H1 (cell line): ENCODE measurements around the gene VSTM2L. TPM values are rescaled to one million over a fixed set of nuclear protein-coding genes. Genes with fewer than 3 reads are reported as not detected.

Source experiments
- CTCF ChIA-PET: fragments of 300-600 bp; sonication (Branson Sonifier 250); formaldehyde crosslinking; loops from one replicate; lab custom pipeline; 2021; ENCODE audit not compliant: partially characterized antibody; lab: Charles Lee
- POLR2A ChIA-PET: fragments of 300-600 bp; sonication (Branson Sonifier 250); formaldehyde crosslinking; loops from one replicate; lab custom pipeline; 2021; ENCODE audit warnings: inconsistent platforms; ENCODE audit not compliant: partially characterized antibody; lab: Charles Lee
- DNase-seq, 2 experiments: peaks; one replicate each; pipeline versions ENCODE4 v3.0.0 to v3.0.0-alpha.2; 2010 to 2022; ENCODE audit warnings: low spot score in 2 of 2, low read depth in 1 of 2, mixed read lengths in 1 of 2
- FAIRE-seq: peaks from 2 replicates; lab custom pipeline; 2011; peaks lifted over from hg19 to GRCh38; lab: Jason Lieb, UNC
- H2AFZ ChIP-seq: 2 replicates; pipeline ENCODE4 v1.8.1; 2012; ENCODE audit warnings: low read length, inconsistent platforms
- H2AK5ac ChIP-seq: 2 replicates; pipeline ENCODE4 v1.6.1; 2013; ENCODE audit warnings: low read depth, low read length
- H2BK120ac ChIP-seq: replicated peaks from 2 replicates; pipeline ENCODE3; 2013; ENCODE audit warnings: low read depth, low read length, inconsistent platforms
- H2BK12ac ChIP-seq: 2 replicates; pipeline ENCODE4 v1.6.1; 2013; ENCODE audit warnings: low read depth, low read length
- H2BK15ac ChIP-seq: 2 replicates; pipeline ENCODE4 v1.6.1; 2013; ENCODE audit warnings: low read length
- H2BK20ac ChIP-seq: 2 replicates; pipeline ENCODE4 v1.6.1; 2013; ENCODE audit warnings: low read length
- H2BK5ac ChIP-seq: 2 replicates; pipeline ENCODE4 v1.6.1; 2013; ENCODE audit warnings: low read depth, low read length
- H3K14ac ChIP-seq: 2 replicates; pipeline ENCODE4 v1.6.1; 2013; ENCODE audit warnings: inconsistent platforms; ENCODE audit not compliant: insufficient read length
- H3K18ac ChIP-seq: 2 replicates; pipeline ENCODE4 v1.6.1; 2013; ENCODE audit warnings: low read length; ENCODE audit errors: extremely low read depth
- H3K23ac ChIP-seq: 2 replicates; pipeline ENCODE4 v1.6.1; 2013; ENCODE audit warnings: inconsistent platforms; ENCODE audit not compliant: insufficient read length
- H3K23me2 ChIP-seq: 2 replicates; pipeline ENCODE4 v1.6.1; 2013; ENCODE audit warnings: low read depth, low read length
- H3K27ac ChIP-seq: 2 replicates; pipeline ENCODE4 v1.6.1; 2011; ENCODE audit warnings: low read depth, low read length, inconsistent platforms
- H3K27me3 ChIP-seq, 4 experiments: replicated peaks in 1 of 4; 1 replicate in 1 of 4; 2 replicates in 3 of 4; pipeline versions ENCODE4 v1.6.1 to v1.8.1; 2011 to 2013; ENCODE audit warnings: low read length in 3 of 4, mild to moderate bottlenecking in 3 of 4, inconsistent platforms in 2 of 4, mixed read lengths in 2 of 4, moderate library complexity in 1 of 4; ENCODE audit not compliant: control insufficient read depth in 3 of 4, insufficient read depth in 3 of 4; ENCODE audit errors: extremely low read depth in 1 of 4
- H3K36me3 ChIP-seq, 4 experiments: 2 replicates each; pipeline versions ENCODE4 v1.6.1 to v1.8.1; 2011 to 2013; ENCODE audit warnings: mild to moderate bottlenecking in 4 of 4, low read length in 3 of 4, moderate library complexity in 2 of 4, control low read depth in 1 of 4, inconsistent platforms in 1 of 4; ENCODE audit not compliant: insufficient read depth in 4 of 4, control insufficient read depth in 2 of 4
- H3K4ac ChIP-seq: replicated peaks from 2 replicates; pipeline ENCODE3; 2013; ENCODE audit warnings: low read length, low read depth, mixed read lengths, inconsistent platforms; ENCODE audit not compliant: insufficient read length
- H3K4me1 ChIP-seq, 4 experiments: replicated peaks in 1 of 4; 1 replicate in 1 of 4; 2 replicates in 3 of 4; pipeline versions ENCODE4 v1.6.1 to v1.8.1; 2011 to 2013; ENCODE audit warnings: low read length in 3 of 4, inconsistent platforms in 2 of 4, mixed read lengths in 1 of 4; ENCODE audit not compliant: insufficient read depth in 4 of 4, control insufficient read depth in 3 of 4
- H3K4me2 ChIP-seq, 2 experiments: 2 replicates each; pipeline versions ENCODE4 v1.6.1 to v1.8.1; 2011 to 2013; ENCODE audit warnings: low read depth in 2 of 2, low read length in 2 of 2, control low read depth in 1 of 2, inconsistent platforms in 1 of 2, mild to moderate bottlenecking in 1 of 2; ENCODE audit not compliant: insufficient read depth in 1 of 2
- H3K4me3 ChIP-seq, 4 experiments: fragments of 200-600, 300-600 bp in 1 of 4; sonication (generic), shearing (Covaris generic), sonication (Bioruptor Twin) in 1 of 4; 2 replicates each; pipeline versions ENCODE4 v1.5.1 to v1.8.1; 2011 to 2016; ENCODE audit warnings: low read length in 4 of 4, low read depth in 3 of 4, control low read depth in 2 of 4, inconsistent platforms in 2 of 4, mild to moderate bottlenecking in 2 of 4, mixed read lengths in 1 of 4, moderate library complexity in 1 of 4; ENCODE audit not compliant: insufficient read depth in 2 of 4; ENCODE audit errors: extremely low read depth in 1 of 4
- H3K56ac ChIP-seq: replicated peaks from 2 replicates; pipeline ENCODE3; 2013; ENCODE audit warnings: low read depth, mild to moderate bottlenecking, mixed read lengths, low read length, inconsistent platforms; ENCODE audit not compliant: insufficient read length
- H3K79me1 ChIP-seq: 2 replicates; pipeline ENCODE4 v1.6.1; 2013; ENCODE audit warnings: low read depth, low read length, control low read depth
- H3K79me2 ChIP-seq, 2 experiments: 2 replicates each; pipeline versions ENCODE4 v1.6.1 to v1.8.1; 2012 to 2013; ENCODE audit warnings: low read length in 2 of 2, mild to moderate bottlenecking in 2 of 2, inconsistent platforms in 1 of 2; ENCODE audit not compliant: insufficient read depth in 2 of 2, control insufficient read depth in 1 of 2
- H3K9ac ChIP-seq, 4 experiments: replicated peaks in 1 of 4; 1 replicate in 1 of 4; 2 replicates in 3 of 4; pipeline versions ENCODE4 v1.6.1 to v1.8.1; 2011 to 2013; ENCODE audit warnings: low read depth in 3 of 4, low read length in 3 of 4, control low read depth in 2 of 4, mild to moderate bottlenecking in 2 of 4, moderate library complexity in 2 of 4, inconsistent platforms in 1 of 4; ENCODE audit errors: extremely low read depth in 1 of 4
- H3K9me3 ChIP-seq, 2 experiments: 2 replicates each; pipeline versions ENCODE4 v1.6.1 to v1.8.1; 2012 to 2013; ENCODE audit warnings: mild to moderate bottlenecking in 2 of 2, moderate library complexity in 2 of 2, control low read depth in 1 of 2, inconsistent platforms in 1 of 2, low read depth in 1 of 2, low read length in 1 of 2, mixed read lengths in 1 of 2; ENCODE audit not compliant: insufficient read depth in 2 of 2
- H4K20me1 ChIP-seq, 2 experiments: replicated peaks in 1 of 2; 2 replicates each; pipeline versions ENCODE3 to v1.8.1; 2011 to 2013; ENCODE audit warnings: inconsistent platforms in 2 of 2, low read length in 2 of 2, mild to moderate bottlenecking in 1 of 2; ENCODE audit not compliant: insufficient read depth in 2 of 2, control insufficient read depth in 1 of 2
- H4K5ac ChIP-seq: 2 replicates; pipeline ENCODE4 v1.6.1; 2013; ENCODE audit warnings: low read length, low read depth, mixed read lengths, inconsistent platforms; ENCODE audit not compliant: insufficient read length
- H4K8ac ChIP-seq: 2 replicates; pipeline ENCODE4 v1.8.0; 2013; ENCODE audit warnings: mild to moderate bottlenecking, moderate library complexity, low read length, inconsistent platforms; ENCODE audit not compliant: insufficient read depth; ENCODE audit errors: extremely low read depth
- H4K91ac ChIP-seq: replicated peaks from 2 replicates; pipeline ENCODE3; 2013; ENCODE audit warnings: low read length, mixed read lengths, inconsistent platforms; ENCODE audit not compliant: insufficient read length
- ATF2 ChIP-seq: IDR thresholded peaks from 2 replicates; pipeline ENCODE4 v1.6.1; 2012; ENCODE audit warnings: low read length, inconsistent platforms
- CHD2 ChIP-seq: IDR thresholded peaks from 2 replicates; pipeline ENCODE4 v1.6.1; 2012; ENCODE audit warnings: low read length, improper control_type of control experiment
- CTCF ChIP-seq, 3 experiments: IDR thresholded peaks; 1 replicate in 2 of 3; 2 replicates in 1 of 3; pipeline versions ENCODE4 v1.5.1 to v1.6.1; 2011; ENCODE audit warnings: low read length in 3 of 3, mild to moderate bottlenecking in 3 of 3, inconsistent platforms in 2 of 3, low read depth in 1 of 3, moderate library complexity in 1 of 3; ENCODE audit not compliant: insufficient read depth in 1 of 3; ENCODE audit errors: control extremely low read depth in 1 of 3
- SIRT6 ChIP-seq: IDR thresholded peaks from one replicate; pipeline ENCODE4 v1.7.1; 2012; ENCODE audit warnings: low read length, inconsistent platforms
- SUZ12 ChIP-seq: fragments of 200-600 bp; sonication (generic); IDR thresholded peaks from 2 replicates; pipeline ENCODE4 v1.6.1; 2012; ENCODE audit warnings: mild to moderate bottlenecking, inconsistent platforms, low read length, moderate library complexity, mixed read lengths
- TBP ChIP-seq: IDR thresholded peaks from 2 replicates; pipeline ENCODE4 v1.6.1; 2011; ENCODE audit warnings: low read depth, low read length, improper control_type of control experiment
- ZNF274 ChIP-seq: IDR thresholded peaks from 2 replicates; pipeline ENCODE4 v1.7.0; 2012; ENCODE audit warnings: low read length, borderline replicate concordance; ENCODE audit errors: extremely low read depth
- WGBS, 2 experiments: shearing (Covaris generic) in 1 of 2; methylation state at CpG; one replicate each; pipeline versions ENCODE4 v1.1.6 to v1.1.7; 2013 to 2015; ENCODE audit warnings: low lambda C conversion rate in 2 of 2, mixed read lengths in 2 of 2, inconsistent platforms in 1 of 2, low coverage in 1 of 2, missing lambda C conversion rate in 1 of 2; ENCODE audit not compliant: insufficient replicate concordance in 2 of 2, insufficient coverage in 1 of 2, insufficient read length in 1 of 2; ENCODE audit errors: extremely low coverage in 1 of 2, missing lambda C conversion rate in 1 of 2; 5-methylcytosine and 5-hydroxymethylcytosine counted together
- polyA plus RNA-seq, 7 experiments: library from polyadenylated mRNA; depleted of rRNA in 3 of 7; stranded (reverse) in 5 of 7; unstranded in 2 of 7; fragments of >200 nt in 5 of 7; fragments of 200-250 nt in 2 of 7; gene quantifications; 1 replicate in 5 of 7; 2 replicates in 1 of 7; 4 replicates in 1 of 7; pipeline versions ENCODE4 v1.2.1 to v1.2.3, GENCODE V29; 2011 to 2013; ENCODE audit warnings: missing spikeins in 2 of 7, mixed read lengths in 2 of 7
- total RNA-seq: library from RNA; stranded (reverse); fragmentation: NEBNext Ultra II Directional; extraction: Animal tissue kit (Norgen Biotek cat#: 25700); gene quantifications from 2 replicates; pipeline ENCODE4 v1.2.1, GENCODE V29; 2021
- TF ChIP-seq, protein P1 (sequence below): IDR thresholded peaks from 2 replicates; pipeline ENCODE4 v1.6.1; 2011; ENCODE audit warnings: low read depth, mild to moderate bottlenecking, low read length; ENCODE audit not compliant: insufficient read depth

VSTM2L gene
- total and polyA plus RNA-seq, 2 of the 8 experiments (the other 6 are each of a cell fraction or from before 2014, with no cell fraction given), result 1.3 to 3.2 TPM

DNA sequence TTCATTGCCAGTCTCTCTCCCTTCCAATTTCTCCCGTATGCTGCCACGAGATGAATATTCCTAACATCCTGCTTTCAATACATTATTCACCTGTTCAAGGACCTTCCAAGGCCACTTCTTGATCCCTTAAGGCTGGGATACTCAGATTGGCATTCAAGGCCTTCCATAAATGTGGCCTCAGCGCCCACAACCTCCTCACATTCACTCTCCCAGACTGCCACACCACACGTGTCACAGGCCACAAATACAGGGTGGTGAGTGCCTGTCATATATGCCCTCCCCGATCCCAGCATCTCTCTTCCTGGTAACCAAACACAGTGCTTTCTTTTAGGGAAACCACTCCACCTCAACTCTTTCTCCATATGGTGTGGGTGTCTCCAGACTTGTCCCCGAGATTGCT, 74.9 kb downstream of the VSTM2L start:
- Histone ChIP-seq H4K5ac (no peak overlapping the region), H3K79me1 (no peaks in the 10 kb centered on the region), H2BK120ac (no peak overlapping the region), H3K56ac (no peak overlapping the region), H2BK20ac (0 out of 2 replicates have a peak overlapping the region, but pooled peaks have one; percentile 75), H4K20me1 (peaks cover 3 to 5% of the 10 kb centered on the region in 2 experiments), H3K23ac (no peak overlapping the region), H3K9me3 (no peaks in the 10 kb centered on the region), H3K14ac (no peak overlapping the region), H3K27ac (no peak overlapping the region), H3K27me3 (peaks cover 0 to 6% (median 0%) of the 10 kb centered on the region in 4 experiments; a peak in 2 of 7 replicates), H3K4me2 (peak overlapping the region in 1 of 2 experiments; percentile 53; a peak in 2 of 4 replicates), H3K36me3 (0 out of 8 replicates have a peak, but pooled peaks cover 0 to 1% (median 0%) of the 10 kb centered on the region in 4 experiments), H3K9ac (no peak overlapping the region), H4K91ac (no peak overlapping the region), H3K79me2 (no peaks in the 10 kb centered on the region), H3K23me2 (no peaks in the 10 kb centered on the region; the same call in none of the 2 replicates), H2BK5ac (no peak overlapping the region), H2AFZ (no peak overlapping the region), H3K4me3 (no peak overlapping the region), H2BK12ac (no peak overlapping the region), H3K18ac (no peak overlapping the region), H3K4me1 (peaks cover 0 to 6% (median 3%) of the 10 kb centered on the region in 4 experiments; a peak in 6 of 7 replicates), H2AK5ac (no peak overlapping the region), H2BK15ac (no peak overlapping the region), H4K8ac (no peak overlapping the region), H3K4ac (no peak overlapping the region)
- no peak for FAIRE-seq
- WGBS, 2 experiments, result 85% methylated on average over 6 of the region's 6 CpGs; no CpG with 5 or more reads in 1 of the 2 experiments
- CTCF ChIA-PET, result interaction anchor here (0.6 kb wide), 1 partner anchor 1070 kb away, joined by 4 read pairs; no protein-coding TSS in a partner anchor
- peak in 1 of 2 experiments; percentile 35 for DNase-seq
- POLR2A ChIA-PET, result interaction anchor here (0.6 kb wide), 1 partner anchor 79 kb away, joined by 3 read pairs; no protein-coding TSS in a partner anchor
- TF ChIP-seq ZNF274 (no peak), CTCF (IDR thresholded peaks at IDR 0.05; ENCODE audit: control extremely low read depth in 1 of 3, insufficient read depth in 1 of 3, low read depth in 1 of 3, low read length in 3 of 3) (no peak), SIRT6 (no peak), ATF2 (no peak), SUZ12 (no peak), TBP (no peak), CHD2 (no peak)
- TF ChIP-seq, protein P1, sequence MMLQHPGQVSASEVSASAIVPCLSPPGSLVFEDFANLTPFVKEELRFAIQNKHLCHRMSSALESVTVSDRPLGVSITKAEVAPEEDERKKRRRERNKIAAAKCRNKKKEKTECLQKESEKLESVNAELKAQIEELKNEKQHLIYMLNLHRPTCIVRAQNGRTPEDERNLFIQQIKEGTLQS, result no peak
